Measurements from ENCODE around the gene JAZF1. TPM values are rescaled to one million over a fixed set of nuclear protein-coding genes. Genes with fewer than 3 reads are reported as not detected.

Gene JAZF1
- total RNA-seq, 2 donors from 2014 or later, result 12.6 to 23.6 TPM

DNA sequence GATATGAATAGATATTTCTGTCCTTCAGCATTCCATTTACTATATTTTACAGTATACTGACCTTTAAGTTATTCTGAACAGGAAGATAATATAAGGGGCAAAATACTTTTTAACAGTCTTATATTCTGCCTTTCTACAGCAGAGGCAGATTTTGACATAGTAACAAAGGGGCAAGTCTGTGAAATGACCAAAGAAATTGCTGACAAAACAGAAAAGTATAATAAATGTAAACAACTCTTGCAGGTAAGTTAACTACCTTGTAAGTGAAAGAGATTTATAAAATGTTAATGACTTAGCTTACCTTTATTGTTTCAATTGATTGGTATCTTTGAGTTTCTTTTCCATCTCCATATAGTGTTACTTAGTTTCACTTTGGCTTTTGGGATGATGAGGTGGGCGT lies 384.6 kb downstream of the JAZF1 start:
- H3K27ac Mint-ChIP-seq, result no peak overlapping the region
- peaks cover 0 to 4% of the 10 kb centered on the region in 2 donors for H3K4me1 Mint-ChIP-seq (ENCODE audit: low read depth in 2 of 2)
- no peaks in the 10 kb centered on the region for H3K27me3 Mint-ChIP-seq
- no peaks in the 10 kb centered on the region for H3K9me3 Mint-ChIP-seq
- H3K36me3 Mint-ChIP-seq, result peaks cover 22% of the 10 kb centered on the region
- DNase-seq (ENCODE audit: low spot score), result no peak
- ATAC-seq, result no peak
- no peak overlapping the region for H3K4me3 Mint-ChIP-seq

DNA sequence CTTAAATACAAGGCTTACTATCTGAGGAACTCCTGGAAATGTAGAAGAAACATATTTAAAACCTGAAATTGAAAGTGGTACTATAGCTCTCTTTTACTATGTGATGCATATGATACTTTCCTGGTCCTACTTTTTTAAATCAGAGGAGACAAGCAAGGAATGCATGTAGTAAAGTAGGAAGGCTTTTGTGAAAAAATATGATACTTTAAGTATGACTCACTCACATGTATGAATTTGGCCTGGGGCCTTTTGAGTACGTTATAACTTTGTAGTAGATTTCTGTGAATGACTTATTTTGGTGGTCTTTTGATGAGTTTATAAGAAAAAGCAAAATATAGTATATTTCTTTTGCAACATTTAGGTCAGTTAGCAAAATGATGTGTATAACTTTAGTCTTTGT lies 386.8 kb downstream of the JAZF1 start:
- H3K27ac Mint-ChIP-seq, result no peak overlapping the region
- no peaks in the 10 kb centered on the region for H3K27me3 Mint-ChIP-seq
- no peaks in the 10 kb centered on the region for H3K9me3 Mint-ChIP-seq
- DNase-seq (ENCODE audit: low spot score), result no peak
- peaks cover 0 to 4% of the 10 kb centered on the region in 2 donors for H3K4me1 Mint-ChIP-seq (ENCODE audit: low read depth in 2 of 2)
- no peak overlapping the region for H3K4me3 Mint-ChIP-seq
- peaks cover 21% of the 10 kb centered on the region for H3K36me3 Mint-ChIP-seq
- ATAC-seq, result no peak

DNA sequence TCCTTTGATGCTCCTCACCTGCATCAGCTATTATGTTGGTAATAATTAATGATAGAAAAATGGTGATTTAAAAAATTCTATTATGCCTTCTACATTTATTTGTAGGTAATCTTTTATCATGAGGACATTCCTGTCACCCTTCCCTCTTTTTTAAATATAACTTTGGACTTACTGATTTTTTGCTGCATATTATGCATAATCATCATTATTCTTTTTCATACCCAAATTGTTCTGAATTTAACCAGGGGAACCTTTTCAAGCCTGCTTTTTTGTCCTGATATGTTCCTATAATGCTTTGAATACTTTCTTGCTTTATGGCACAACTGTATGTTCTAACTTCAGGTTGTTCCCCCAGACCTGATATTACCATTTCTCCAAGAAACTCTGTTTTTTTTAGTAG lies 392.2 kb downstream of the JAZF1 start:
- Mint-ChIP-seq H3K27ac (no peak overlapping the region), H3K4me1 (ENCODE audit: low read depth in 2 of 2) (peaks cover 4 to 5% of the 10 kb centered on the region in 2 donors), H3K4me3 (no peak overlapping the region), H3K36me3 (peaks cover 7% of the 10 kb centered on the region), H3K9me3 (no peaks in the 10 kb centered on the region), H3K27me3 (no peaks in the 10 kb centered on the region)
- ATAC-seq, result no peak
- no peak for DNase-seq (ENCODE audit: low spot score)

DNA sequence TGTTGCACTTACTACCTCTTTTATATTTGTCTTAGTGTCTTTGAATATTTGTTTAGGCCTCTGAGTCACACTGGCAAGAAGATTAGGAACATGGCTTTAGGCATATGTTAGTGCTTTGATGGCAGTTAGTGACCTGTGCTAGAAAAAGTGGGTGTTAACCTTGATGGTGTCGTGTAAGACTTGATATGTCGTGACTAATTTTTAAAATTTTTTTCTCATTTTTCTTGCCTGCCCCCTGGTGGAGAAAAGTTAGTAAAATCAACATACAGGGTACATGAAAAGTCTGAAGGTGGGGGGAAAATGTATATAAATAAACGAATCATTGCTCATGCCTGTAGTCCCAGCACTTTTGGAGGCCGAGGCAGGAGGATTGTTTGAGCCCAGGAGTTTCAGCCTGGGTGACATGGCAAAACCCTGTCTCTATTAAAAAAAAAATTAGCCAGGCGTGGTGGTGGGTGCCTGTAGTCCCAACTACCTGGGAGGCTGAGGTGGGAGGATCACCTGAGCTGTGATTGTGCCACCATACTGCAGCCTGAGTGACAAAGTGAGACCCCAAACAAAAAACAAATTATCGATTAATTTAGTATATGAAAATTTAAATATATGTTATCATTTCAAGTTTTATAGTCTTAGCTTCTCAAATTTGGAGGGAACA lies 396.1 kb downstream of the JAZF1 start:
- no peak for DNase-seq (ENCODE audit: low spot score)
- no peak overlapping the region for H3K27ac Mint-ChIP-seq

DNA sequence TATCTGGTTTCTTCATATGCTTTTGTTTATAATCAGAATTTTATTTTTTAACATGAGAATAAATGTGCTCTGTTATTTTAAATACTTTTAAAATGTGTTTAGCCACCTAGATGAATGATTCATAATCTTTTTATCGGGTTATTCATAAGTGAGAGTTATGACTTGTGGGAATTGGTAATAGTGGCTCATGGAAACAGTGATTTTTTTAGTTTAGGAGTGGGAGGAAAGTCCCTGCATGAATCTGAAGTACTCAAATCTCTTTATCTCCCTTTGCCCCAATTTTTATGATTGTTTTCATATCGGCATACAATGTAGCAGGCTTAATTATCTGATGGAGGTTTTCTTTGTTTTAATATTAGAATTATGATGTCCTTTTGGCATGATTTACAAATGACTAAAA lies 397.7 kb downstream of the JAZF1 start:
- H3K27ac Mint-ChIP-seq, result peak overlapping the region in 1 of 2 donors; percentile 43
- no peak overlapping the region for H3K4me3 Mint-ChIP-seq
- ATAC-seq (no peak), DNase-seq (ENCODE audit: low spot score) (no peak)
- no peaks in the 10 kb centered on the region for H3K36me3 Mint-ChIP-seq
- H3K4me1 Mint-ChIP-seq (ENCODE audit: low read depth in 2 of 2), result peaks cover 6 to 9% of the 10 kb centered on the region in 2 donors
- no peaks in the 10 kb centered on the region for H3K27me3 Mint-ChIP-seq
- H3K9me3 Mint-ChIP-seq, result no peaks in the 10 kb centered on the region

More for the DNA sequence above, 396.1 kb downstream of the JAZF1 start:
- Mint-ChIP-seq H3K36me3 (peaks cover 6% of the 10 kb centered on the region), H3K9me3 (no peaks in the 10 kb centered on the region), H3K4me3 (no peak overlapping the region), H3K4me1 (ENCODE audit: low read depth in 2 of 2) (peaks cover 5 to 7% of the 10 kb centered on the region in 2 donors), H3K27me3 (no peaks in the 10 kb centered on the region)
- peak in 1 of 2 donors; percentile 61 for ATAC-seq

DNA sequence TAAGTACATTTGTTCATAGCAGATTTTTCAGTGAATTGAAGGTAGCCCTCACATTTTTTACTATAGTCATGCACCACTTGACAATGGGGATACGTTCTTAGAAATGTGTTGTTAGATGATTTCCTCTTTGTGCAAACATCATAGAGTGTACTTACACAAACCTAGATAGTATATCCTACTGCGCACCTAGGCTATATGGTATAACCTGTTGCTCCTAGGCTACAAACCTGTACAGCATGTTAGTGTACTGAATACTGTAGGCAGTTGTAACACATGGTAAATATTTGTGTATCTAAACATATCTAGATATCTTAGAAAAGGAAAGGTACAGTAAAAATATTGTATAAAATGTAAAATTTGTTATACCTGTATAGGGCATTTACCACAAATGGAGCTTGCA lies 399.4 kb downstream of the JAZF1 start:
- H3K4me3 Mint-ChIP-seq, result no peak overlapping the region
- H3K4me1 Mint-ChIP-seq (ENCODE audit: low read depth in 2 of 2), result peaks cover 12 to 15% of the 10 kb centered on the region in 2 donors
- no peak overlapping the region for H3K27ac Mint-ChIP-seq
- no peaks in the 10 kb centered on the region for H3K36me3 Mint-ChIP-seq
- no peak for DNase-seq (ENCODE audit: low spot score)
- no peaks in the 10 kb centered on the region for H3K9me3 Mint-ChIP-seq
- H3K27me3 Mint-ChIP-seq, result no peaks in the 10 kb centered on the region
- ATAC-seq, result no peak

Other genes with a start within 250 kb of the JAZF1 start
- under 1 TPM in 1 of 2 donors, not detected in 1; 0.62 TPM for gene CREB5, start 231.7 kb upstream of the JAZF1 start, total RNA-seq

Data from natural killer cell treated with Interleukin-12 subunit alpha and Interleukin-12 subunit beta and Interleukin-15 and Interleukin-18, amount 100 ng/mL, for 72 hours (primary cell).